K562 (cell line): Measurements from ENCODE around the gene TP53I3. TPM values are rescaled to one million over a fixed set of nuclear protein-coding genes. Genes with fewer than 3 reads are reported as not detected.

Experiments used
- ATAC-seq: fragments of 200-7000 bp; cut with Tn5 transposase; 3 replicates; pipeline ENCODE4 v1.9.1; 2020; ENCODE audit warnings: moderate library complexity
- BruUV-seq: library from RNA; stranded (reverse); fragments of 400-500 nt; replicated peaks from 2 replicates; lab custom pipeline; 2021; lab: Mats Ljungman, UMichigan
- CTCF ChIA-PET: fragments of 300-600 bp; formaldehyde crosslinking; extraction: SDS; loops from one replicate; lab custom pipeline; 2021; ENCODE audit warnings: low intra/inter-chr PET ratio; lab: Yijun Ruan, JAX
- POLR2A ChIA-PET: fragments of 300-600, 350-650 bp; sonication (Branson Sonifier 250); formaldehyde crosslinking; extraction: SDS; loops from one replicate; lab custom pipeline; 2021; ENCODE audit warnings: antibody characterized with exemption, inconsistent platforms; lab: Yijun Ruan, JAX
- DNase-seq, 4 experiments: peaks; one replicate each; pipeline versions ENCODE4 v3.0.0 to v3.0.0-alpha.2; 2011 to 2018; ENCODE audit warnings: low spot score in 3 of 4, mixed read lengths in 3 of 4; ENCODE audit errors: extremely low read depth in 1 of 4
- FAIRE-seq: peaks from 2 replicates; lab custom pipeline; 2011; peaks lifted over from hg19 to GRCh38; lab: Jason Lieb, UNC
- H2AFZ ChIP-seq: 2 replicates; pipeline ENCODE4 v1.6.0; 2011; ENCODE audit warnings: low read depth, low read length, control low read depth, inconsistent platforms
- H3K27ac ChIP-seq: fragments of 200-600 bp; 3 replicates; pipeline ENCODE4 v1.8.0; 2011; ENCODE audit warnings: low read depth, mild to moderate bottlenecking, control low read depth, inconsistent platforms, low read length, moderate library complexity, mixed read lengths; ENCODE audit errors: extremely low read depth
- H3K27me3 ChIP-seq, 2 experiments: fragments of 300-600 bp in 1 of 2; 2 replicates in 1 of 2; 3 replicates in 1 of 2; pipeline versions ENCODE4 v1.6.0 to v1.8.0; 2011; ENCODE audit warnings: inconsistent platforms in 2 of 2, low read length in 2 of 2, mild to moderate bottlenecking in 1 of 2, mixed read lengths in 1 of 2, moderate library complexity in 1 of 2; ENCODE audit not compliant: control insufficient read depth in 2 of 2, insufficient read depth in 2 of 2
- H3K36me3 ChIP-seq: fragments of 300-600 bp; 3 replicates; pipeline ENCODE4 v1.8.0; 2011; ENCODE audit warnings: mild to moderate bottlenecking, low read length, inconsistent platforms; ENCODE audit not compliant: control insufficient read depth, insufficient read depth
- H3K4me1 ChIP-seq, 2 experiments: fragments of 200-600 bp in 1 of 2; replicated peaks in 1 of 2; 2 replicates in 1 of 2; 3 replicates in 1 of 2; pipeline versions ENCODE4 v1.5.1 to v1.8.0; 2011; ENCODE audit warnings: inconsistent platforms in 2 of 2, low read length in 2 of 2, mild to moderate bottlenecking in 1 of 2, mixed read lengths in 1 of 2, moderate library complexity in 1 of 2; ENCODE audit not compliant: control insufficient read depth in 2 of 2, insufficient read depth in 2 of 2
- H3K4me2 ChIP-seq: 2 replicates; pipeline ENCODE4 v1.6.1; 2011; ENCODE audit warnings: low read length, control low read depth, inconsistent platforms, mixed read lengths; ENCODE audit not compliant: insufficient read depth
- H3K4me3 ChIP-seq: fragments of 200-600 bp; sonication (generic), shearing (Covaris generic); 2 replicates; pipeline ENCODE4 v1.5.1; 2016; ENCODE audit warnings: control low read depth, inconsistent platforms
- H3K79me2 ChIP-seq: fragments of 200-600 bp; 3 replicates; pipeline ENCODE4 v1.8.0; 2011; ENCODE audit warnings: low read length, inconsistent platforms; ENCODE audit not compliant: control insufficient read depth, insufficient read depth
- H3K9ac ChIP-seq, 2 experiments: 2 replicates each; pipeline versions ENCODE4 v1.6.0 to v1.6.1; 2011; ENCODE audit warnings: low read depth in 2 of 2, low read length in 2 of 2, control low read depth in 1 of 2, inconsistent platforms in 1 of 2, mild to moderate bottlenecking in 1 of 2, mixed read lengths in 1 of 2; ENCODE audit not compliant: insufficient read depth in 1 of 2
- H3K9me1 ChIP-seq: one replicate; pipeline ENCODE4 v1.6.0; 2011; ENCODE audit warnings: inconsistent platforms, mild to moderate bottlenecking, low read length, moderate library complexity; ENCODE audit not compliant: control insufficient read depth, insufficient read depth
- H3K9me3 ChIP-seq: replicated peaks from 2 replicates; pipeline ENCODE4 v1.5.1; 2011; ENCODE audit warnings: low read depth, low read length, inconsistent platforms; ENCODE audit not compliant: control insufficient read depth, insufficient read depth
- H4K20me1 ChIP-seq: replicated peaks from 2 replicates; pipeline ENCODE4 v1.6.1; 2011; ENCODE audit warnings: low read length, inconsistent platforms, mixed read lengths; ENCODE audit not compliant: control insufficient read depth, insufficient read depth
- BCLAF1 ChIP-seq, 2 experiments: fragments of 450-650 bp in 1 of 2; IDR thresholded peaks; 2 replicates each; pipeline ENCODE4 v1.6.1; 2011 to 2017; ENCODE audit warnings: low read depth in 2 of 2, antibody characterized with exemption in 1 of 2, borderline replicate concordance in 1 of 2, low read length in 1 of 2, mild to moderate bottlenecking in 1 of 2, mixed read lengths in 1 of 2; ENCODE audit not compliant: control insufficient read depth in 1 of 2
- FOS ChIP-seq: IDR thresholded peaks from 3 replicates; pipeline ENCODE4 v1.6.1; 2011; ENCODE audit not compliant: insufficient read length; ENCODE audit errors: extremely low read depth
- KDM5B ChIP-seq: fragments of 200-600 bp; sonication (generic); IDR thresholded peaks from 2 replicates; pipeline ENCODE4 v1.6.1; 2012; ENCODE audit warnings: low read depth, mild to moderate bottlenecking, moderate library complexity, low read length, control low read depth, inconsistent platforms; ENCODE audit not compliant: insufficient replicate concordance
- MIER1 ChIP-seq: fragments of 450-650 bp; IDR thresholded peaks from 2 replicates; pipeline ENCODE4 v1.6.1; 2016; ENCODE audit warnings: antibody characterized with exemption, mild to moderate bottlenecking, low read depth
- MITF ChIP-seq: IDR thresholded peaks from 2 replicates; pipeline ENCODE4 v1.6.1; 2014; ENCODE audit warnings: antibody characterized with exemption
- NFIC ChIP-seq: fragments of 450-650 bp; IDR thresholded peaks from 2 replicates; pipeline ENCODE4 v1.6.1; 2017; ENCODE audit warnings: mild to moderate bottlenecking, inconsistent platforms
- SMAD2 ChIP-seq: fragments of 150-350 bp; IDR thresholded peaks from 2 replicates; pipeline ENCODE4 v1.6.1; 2014; ENCODE audit warnings: low read depth, mild to moderate bottlenecking, low read length
- ZBTB7A ChIP-seq: IDR thresholded peaks from 2 replicates; pipeline ENCODE4 v1.6.1; 2011; ENCODE audit warnings: low read depth, mild to moderate bottlenecking, low read length, moderate library complexity, borderline replicate concordance; ENCODE audit not compliant: control insufficient read depth
- ZNF785 ChIP-seq: fragments of 250-450 bp; sonication (Bioruptor Pico); IDR thresholded peaks from 2 replicates; pipeline ENCODE4 v1.4.0; 2020; ENCODE audit warnings: mild to moderate bottlenecking
- WGBS: fragments of 100-300 bp; shearing (Covaris generic); methylation state at CpG from one replicate; pipeline ENCODE4 v1.1.6; 2016; ENCODE audit warnings: low coverage, mixed read lengths; ENCODE audit not compliant: insufficient coverage; ENCODE audit errors: missing lambda C conversion rate; 5-methylcytosine and 5-hydroxymethylcytosine counted together
- in situ Hi-C: fragments of 300-500 bp; cut with MboI; formaldehyde crosslinking; loops from 4 replicates; pipeline ENCODE4 v1.15.0; 2018; ENCODE audit warnings: inconsistent platforms, mixed read lengths
- intact Hi-C: fragments of 100-400 bp; cut with micrococcal nuclease; formaldehyde crosslinking; loops from 2 replicates; pipeline ENCODE4 v1.14.2; 2022
- polyA plus RNA-seq, 8 experiments: library from polyadenylated mRNA; depleted of rRNA in 4 of 8; stranded (reverse) in 5 of 8; unstranded in 3 of 8; fragments of >200 nt; fragmentation: Nextera tagmentation in 2 of 8; fragmentation: Illumina TruSeq in 1 of 8; extraction: Ambion mirVana in 2 of 8; extraction: Trizol in 1 of 8; gene quantifications; 2 replicates each; pipeline versions ENCODE4 v1.2.1 to v1.2.3, GENCODE V29; 2011 to 2014; ENCODE audit warnings: inconsistent platforms in 1 of 8, missing spikeins in 1 of 8
- total RNA-seq, 7 experiments: library from RNA; depleted of rRNA in 6 of 7; stranded (reverse); fragments of >200 nt in 6 of 7; fragmentation: Illumina TruSeq in 2 of 7; extraction: Trizol in 2 of 7; gene quantifications; 2 replicates each; pipeline versions ENCODE4 v1.2.1 to v1.2.3, GENCODE V29; 2011 to 2021; ENCODE audit warnings: low replicate concordance in 1 of 7

TP53I3 gene
- total and polyA plus RNA-seq, 9 of the 15 experiments (the other 6 are each of a cell fraction or from before 2014, with no cell fraction given) = 0.65 to 9.5 (median 5.6) TPM

GRCh38 chr2:24050041-24050979 is 34.3 kb downstream of the TP53I3 start:
- H3K36me3 ChIP-seq = no peaks in the 10 kb centered on the region
- H3K4me3 ChIP-seq = peak overlapping the region; percentile 47
- H3K4me1 ChIP-seq = peaks cover 8 to 22% of the 10 kb centered on the region in 2 experiments; a peak in 4 of 5 replicates
- no peaks in the 10 kb centered on the region for H3K9me1 ChIP-seq
- TF ChIP-seq SMAD2 (no peak), MITF (no peak), FOS (no peak), ZBTB7A (0 out of 2 replicates have a peak, but pooled peaks have one; percentile 13), NFIC (peak; percentile 60), ZNF785 (CRISPR knock-in tag) (no peak), KDM5B (no peak), MIER1 (no peak), BCLAF1 (IDR thresholded peaks at IDR 0.05; ENCODE audit: borderline replicate concordance in 1 of 2, control insufficient read depth in 1 of 2, low read depth in 2 of 2, low read length in 1 of 2) (no peak)
- 44% methylated on average over 13 of the region's 47 CpGs for WGBS
- ATAC-seq (no peak), DNase-seq (no peak), FAIRE-seq (no peak)
- CTCF ChIA-PET = interaction anchor here (0.6 kb wide), 1 partner anchor 1542 kb away, joined by 4 read pairs; no protein-coding TSS in a partner anchor
- H3K79me2 ChIP-seq = peaks cover 18% of the 10 kb centered on the region
- no peak overlapping the region for H2AFZ ChIP-seq
- in situ Hi-C loops (no loop called here), intact Hi-C loops (no loop called here)
- no peak overlapping the region for H3K27ac ChIP-seq
- H3K9me3 ChIP-seq = no peaks in the 10 kb centered on the region
- peak overlapping the region in 1 of 2 experiments; percentile 81; a peak in 2 of 4 replicates for H3K9ac ChIP-seq
- H4K20me1 ChIP-seq = no peaks in the 10 kb centered on the region; the same call in 1 of the 2 replicates
- H3K27me3 ChIP-seq = peaks cover 10 to 11% of the 10 kb centered on the region in 2 experiments; a peak in 4 of 5 replicates
- POLR2A ChIA-PET = interaction anchor here (0.6 to 2.0 kb wide), 4 partner anchors 14 to 22 kb away, joined by 3 to 5 read pairs (median 5); no protein-coding TSS in a partner anchor
- no TSS peak for BruUV-seq
- peak overlapping the region; percentile 75; the same call in 1 of the 2 replicates for H3K4me2 ChIP-seq
